ENCODE data around the gene RAB40B. TPM values are rescaled to one million over a fixed set of nuclear protein-coding genes. Genes with fewer than 3 reads are reported as not detected.
A peak's percentile ranks its signal among the peaks of the same experiment; 100 is the strongest.

The RAB40B gene, protein sequence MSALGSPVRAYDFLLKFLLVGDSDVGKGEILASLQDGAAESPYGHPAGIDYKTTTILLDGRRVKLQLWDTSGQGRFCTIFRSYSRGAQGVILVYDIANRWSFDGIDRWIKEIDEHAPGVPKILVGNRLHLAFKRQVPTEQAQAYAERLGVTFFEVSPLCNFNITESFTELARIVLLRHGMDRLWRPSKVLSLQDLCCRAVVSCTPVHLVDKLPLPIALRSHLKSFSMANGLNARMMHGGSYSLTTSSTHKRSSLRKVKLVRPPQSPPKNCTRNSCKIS
- polyA plus RNA-seq (2012; rRNA removed): 13.4 and 20.7 TPM in 2 replicates
- 10.5 and 15.2 TPM in 2 replicates for polyA plus RNA-seq (2012; cell fraction: cytosol; rRNA removed)
- polyA plus RNA-seq (2012; cell fraction: nucleus; rRNA removed): 22.5 and 23.0 TPM in 2 replicates

DNA sequence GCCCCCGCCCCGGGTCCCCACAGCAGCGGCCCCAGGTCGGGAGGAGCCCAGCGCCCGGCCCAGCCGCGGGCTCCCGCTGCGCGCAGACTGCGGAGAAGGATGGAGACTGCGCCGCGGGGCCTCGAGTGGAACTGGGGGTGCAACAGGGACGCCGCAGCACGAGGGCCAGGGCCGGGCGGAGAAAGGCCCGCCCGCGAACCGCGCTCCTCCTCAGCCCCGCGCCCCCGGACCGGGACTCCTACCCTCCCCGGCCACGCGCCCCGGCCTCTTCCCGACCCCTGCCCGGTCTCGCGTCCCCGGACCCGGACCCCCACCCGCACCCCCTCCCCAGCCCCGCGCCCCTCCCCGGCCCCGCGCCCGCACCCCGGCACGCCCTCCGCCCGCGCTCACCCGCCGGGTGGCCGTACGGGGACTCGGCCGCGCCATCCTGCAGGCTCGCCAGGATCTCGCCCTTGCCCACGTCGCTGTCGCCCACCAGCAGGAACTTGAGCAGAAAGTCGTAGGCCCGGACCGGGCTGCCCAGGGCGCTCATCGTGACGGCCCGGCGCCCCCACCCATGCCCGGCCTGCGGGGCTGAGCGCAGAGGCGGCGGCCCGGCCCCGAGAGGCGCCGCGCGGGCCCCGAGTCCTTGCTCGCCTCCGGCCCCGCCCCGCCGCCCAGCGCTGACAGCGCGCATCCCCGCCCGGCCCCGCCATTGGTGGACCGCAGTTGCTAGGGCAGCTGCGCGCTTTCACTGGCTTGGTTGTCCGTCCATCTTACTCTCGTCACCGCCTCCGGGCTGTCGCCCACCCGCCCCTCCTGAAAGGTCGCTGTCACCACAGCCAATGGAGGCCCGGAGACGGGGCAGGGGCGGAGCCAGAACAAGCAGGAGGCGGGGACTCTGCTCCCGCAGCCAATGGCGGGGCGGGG, at the start of gene RAB40B:
Gene RAB40B, minus strand, starts transcription at position 634 of the 909 bp plus-strand sequence. Its CDS starts 102 bp downstream, at position 532.
- WGBS (ENCODE audit: low lambda C conversion rate): under 1% methylated on average over 61 of the region's 112 CpGs
- TF ChIP-seq EZH2phosphoT487 (IDR thresholded peaks at IDR 0.05; ENCODE audit: borderline replicate concordance, low read depth): no peak
- no peak; the same call in 1 of the 2 replicates for TF ChIP-seq SIN3A (IDR thresholded peaks at IDR 0.05; ENCODE audit: borderline replicate concordance, low read depth, low read length)
- TF ChIP-seq, protein P1, sequence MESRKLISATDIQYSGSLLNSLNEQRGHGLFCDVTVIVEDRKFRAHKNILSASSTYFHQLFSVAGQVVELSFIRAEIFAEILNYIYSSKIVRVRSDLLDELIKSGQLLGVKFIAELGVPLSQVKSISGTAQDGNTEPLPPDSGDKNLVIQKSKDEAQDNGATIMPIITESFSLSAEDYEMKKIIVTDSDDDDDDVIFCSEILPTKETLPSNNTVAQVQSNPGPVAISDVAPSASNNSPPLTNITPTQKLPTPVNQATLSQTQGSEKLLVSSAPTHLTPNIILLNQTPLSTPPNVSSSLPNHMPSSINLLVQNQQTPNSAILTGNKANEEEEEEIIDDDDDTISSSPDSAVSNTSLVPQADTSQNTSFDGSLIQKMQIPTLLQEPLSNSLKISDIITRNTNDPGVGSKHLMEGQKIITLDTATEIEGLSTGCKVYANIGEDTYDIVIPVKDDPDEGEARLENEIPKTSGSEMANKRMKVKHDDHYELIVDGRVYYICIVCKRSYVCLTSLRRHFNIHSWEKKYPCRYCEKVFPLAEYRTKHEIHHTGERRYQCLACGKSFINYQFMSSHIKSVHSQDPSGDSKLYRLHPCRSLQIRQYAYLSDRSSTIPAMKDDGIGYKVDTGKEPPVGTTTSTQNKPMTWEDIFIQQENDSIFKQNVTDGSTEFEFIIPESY (IDR thresholded peaks at IDR 0.05; ENCODE audit: borderline replicate concordance, low read depth): no peak
- TF ChIP-seq GABPA (IDR thresholded peaks at IDR 0.05; ENCODE audit: low read depth): no peak
- TF ChIP-seq FOXJ3 (CRISPR knock-in tag; IDR thresholded peaks at IDR 0.05): no peak
- TF ChIP-seq, protein P2, sequence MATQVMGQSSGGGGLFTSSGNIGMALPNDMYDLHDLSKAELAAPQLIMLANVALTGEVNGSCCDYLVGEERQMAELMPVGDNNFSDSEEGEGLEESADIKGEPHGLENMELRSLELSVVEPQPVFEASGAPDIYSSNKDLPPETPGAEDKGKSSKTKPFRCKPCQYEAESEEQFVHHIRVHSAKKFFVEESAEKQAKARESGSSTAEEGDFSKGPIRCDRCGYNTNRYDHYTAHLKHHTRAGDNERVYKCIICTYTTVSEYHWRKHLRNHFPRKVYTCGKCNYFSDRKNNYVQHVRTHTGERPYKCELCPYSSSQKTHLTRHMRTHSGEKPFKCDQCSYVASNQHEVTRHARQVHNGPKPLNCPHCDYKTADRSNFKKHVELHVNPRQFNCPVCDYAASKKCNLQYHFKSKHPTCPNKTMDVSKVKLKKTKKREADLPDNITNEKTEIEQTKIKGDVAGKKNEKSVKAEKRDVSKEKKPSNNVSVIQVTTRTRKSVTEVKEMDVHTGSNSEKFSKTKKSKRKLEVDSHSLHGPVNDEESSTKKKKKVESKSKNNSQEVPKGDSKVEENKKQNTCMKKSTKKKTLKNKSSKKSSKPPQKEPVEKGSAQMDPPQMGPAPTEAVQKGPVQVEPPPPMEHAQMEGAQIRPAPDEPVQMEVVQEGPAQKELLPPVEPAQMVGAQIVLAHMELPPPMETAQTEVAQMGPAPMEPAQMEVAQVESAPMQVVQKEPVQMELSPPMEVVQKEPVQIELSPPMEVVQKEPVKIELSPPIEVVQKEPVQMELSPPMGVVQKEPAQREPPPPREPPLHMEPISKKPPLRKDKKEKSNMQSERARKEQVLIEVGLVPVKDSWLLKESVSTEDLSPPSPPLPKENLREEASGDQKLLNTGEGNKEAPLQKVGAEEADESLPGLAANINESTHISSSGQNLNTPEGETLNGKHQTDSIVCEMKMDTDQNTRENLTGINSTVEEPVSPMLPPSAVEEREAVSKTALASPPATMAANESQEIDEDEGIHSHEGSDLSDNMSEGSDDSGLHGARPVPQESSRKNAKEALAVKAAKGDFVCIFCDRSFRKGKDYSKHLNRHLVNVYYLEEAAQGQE (IDR thresholded peaks at IDR 0.05; ENCODE audit: low read depth, low read length): no peak
- TF ChIP-seq RXRA (IDR thresholded peaks at IDR 0.05; ENCODE audit: borderline replicate concordance, low read depth): no peak
- TF ChIP-seq RAD21 (IDR thresholded peaks at IDR 0.05; ENCODE audit: low read length): no peak
- peak; percentile 23 for TF ChIP-seq NRF1 (IDR thresholded peaks at IDR 0.05; ENCODE audit: low read depth, low read length)
- TF ChIP-seq JUND (IDR thresholded peaks at IDR 0.05): no peak
- TF ChIP-seq TCF12 (IDR thresholded peaks at IDR 0.05): no peak
- no peak for TF ChIP-seq MEF2A (IDR thresholded peaks at IDR 0.05; ENCODE audit: borderline replicate concordance, low read depth)
- no peak for TF ChIP-seq GATA2 (CRISPR knock-in tag; IDR thresholded peaks at IDR 0.05)
- peak; percentile 72 for TF ChIP-seq MXI1 (IDR thresholded peaks at IDR 0.05; ENCODE audit: low read depth, low read length)
- TF ChIP-seq TEAD4 (IDR thresholded peaks at IDR 0.05; ENCODE audit: borderline replicate concordance, insufficient read depth): no peak
- TF ChIP-seq RCOR1 (IDR thresholded peaks at IDR 0.05; ENCODE audit: low read length): no peak
- TF ChIP-seq NFIC (IDR thresholded peaks at IDR 0.05; ENCODE audit: borderline replicate concordance): no peak
- no peak for TF ChIP-seq SMC3 (IDR thresholded peaks at IDR 0.05; ENCODE audit: low read depth, low read length)
- TF ChIP-seq FOSL2 (IDR thresholded peaks at IDR 0.05; ENCODE audit: borderline replicate concordance, low read depth): no peak
- no peak for TF ChIP-seq POLR2AphosphoS5 (IDR thresholded peaks at IDR 0.05; ENCODE audit: low read depth, low read length)
- TF ChIP-seq, protein P3, sequence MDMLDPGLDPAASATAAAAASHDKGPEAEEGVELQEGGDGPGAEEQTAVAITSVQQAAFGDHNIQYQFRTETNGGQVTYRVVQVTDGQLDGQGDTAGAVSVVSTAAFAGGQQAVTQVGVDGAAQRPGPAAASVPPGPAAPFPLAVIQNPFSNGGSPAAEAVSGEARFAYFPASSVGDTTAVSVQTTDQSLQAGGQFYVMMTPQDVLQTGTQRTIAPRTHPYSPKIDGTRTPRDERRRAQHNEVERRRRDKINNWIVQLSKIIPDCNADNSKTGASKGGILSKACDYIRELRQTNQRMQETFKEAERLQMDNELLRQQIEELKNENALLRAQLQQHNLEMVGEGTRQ (IDR thresholded peaks at IDR 0.05; ENCODE audit: borderline replicate concordance, low read depth, low read length): no peak
- no peak for TF ChIP-seq YY1 (IDR thresholded peaks at IDR 0.05; ENCODE audit: low read depth)
- no peak for TF ChIP-seq FOXM1 (IDR thresholded peaks at IDR 0.05; ENCODE audit: low read depth)
- TF ChIP-seq, protein P4, sequence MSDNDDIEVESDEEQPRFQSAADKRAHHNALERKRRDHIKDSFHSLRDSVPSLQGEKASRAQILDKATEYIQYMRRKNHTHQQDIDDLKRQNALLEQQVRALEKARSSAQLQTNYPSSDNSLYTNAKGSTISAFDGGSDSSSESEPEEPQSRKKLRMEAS (IDR thresholded peaks at IDR 0.05; ENCODE audit: low read depth): peak; percentile 72; the same call in 1 of the 2 replicates

More for the DNA sequence above, at the start of gene RAB40B:
- Histone ChIP-seq H3K27me3 (ENCODE audit: insufficient read depth) (no peaks in the 10 kb centered on the region), H4K20me1 (ENCODE audit: insufficient read depth) (no peaks in the 10 kb centered on the region), H3K79me2 (ENCODE audit: insufficient read depth) (0 out of 2 replicates have a peak, but pooled peaks cover 4% of the 10 kb centered on the region), H3K9me3 (no peaks in the 10 kb centered on the region; the same call in 1 of the 2 replicates), H2AFZ (ENCODE audit: low read depth) (peak within 1 kb of the TSS; percentile 82; the same call in 1 of the 2 replicates), H3K4me3 (ENCODE audit: low read depth in 2 of 2, low read length in 1 of 2) (peak within 1 kb of the TSS; percentile 68 to 74), H3K4me1 (ENCODE audit: control insufficient read depth in 1 of 2, insufficient read depth in 2 of 2, low read depth in 1 of 2, low read length in 1 of 2) (peaks cover 0 to 14% of the 10 kb centered on the region in 2 experiments; a peak in 1 of 4 replicates), H3K4me2 (peak within 1 kb of the TSS; percentile 97), H3F3A (replicated peaks; ENCODE audit: insufficient read depth) (no peaks in the 10 kb centered on the region), H3K9me2 (no peaks in the 10 kb centered on the region), H3K9ac (peak within 1 kb of the TSS; percentile 48; the same call in 1 of the 2 replicates), H3K27ac (ENCODE audit: low read depth in 2 of 2, low read length in 1 of 2) (peak within 1 kb of the TSS in 1 of 2 experiments; percentile 24; a peak in 1 of 4 replicates), H3K36me3 (replicated peaks in 1 of 2; ENCODE audit: control insufficient read depth in 1 of 2, insufficient read depth in 2 of 2, low read length in 1 of 2) (peaks cover 0 to 8% of the 10 kb centered on the region in 2 experiments)
- ChIA-PET POLR2A (interaction anchor here (0.7 to 1.0 kb wide), 2 partner anchors 11 to 13 kb away, joined by 3 read pairs; no protein-coding TSS in a partner anchor), CTCF (interaction anchor here (0.9 to 2.3 kb wide), 4 partner anchors 18 to 77 kb away, joined by 3 to 6 read pairs (median 4); no protein-coding TSS in a partner anchor)
- peak; percentile 100 for DNase-seq
